Measurements from ENCODE around the gene NHSL2. TPM values are rescaled to one million over a fixed set of nuclear protein-coding genes. Genes with fewer than 3 reads are reported as not detected.

NHSL2 gene
- polyA plus RNA-seq, 2 donors = 0.41 to 0.51 TPM

DNA sequence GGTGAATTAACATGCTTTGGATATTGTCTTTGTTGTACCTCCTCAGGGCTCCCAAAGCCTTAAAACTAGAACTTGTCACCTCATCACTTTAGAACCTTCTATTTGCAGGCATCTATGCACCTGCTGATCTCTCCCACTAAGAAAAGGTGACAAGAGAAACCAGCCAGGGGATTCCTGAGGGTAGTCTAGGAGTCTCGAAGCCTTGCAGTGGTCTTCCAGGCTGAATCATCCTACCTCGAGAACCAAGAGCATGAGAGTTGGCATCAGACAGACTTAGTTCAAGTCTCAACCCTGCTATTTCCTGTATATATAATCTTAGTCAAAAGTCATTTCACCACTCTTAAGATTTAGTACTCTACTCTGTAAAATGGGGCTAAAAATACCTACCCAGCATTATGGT, 191.5 kb downstream of the NHSL2 start:
- H3K27me3 ChIP-seq (ENCODE audit: control insufficient read depth in 1 of 2, insufficient read depth in 2 of 2, low read length in 2 of 2) = no peaks in the 10 kb centered on the region
- H3K4me3 ChIP-seq (ENCODE audit: low read depth in 1 of 2, low read length in 2 of 2) = no peak overlapping the region
- no peaks in the 10 kb centered on the region for H3K4me1 ChIP-seq (ENCODE audit: control insufficient read depth in 2 of 2, insufficient read depth in 2 of 2, low read length in 1 of 2)
- no peaks in the 10 kb centered on the region for H3K36me3 ChIP-seq (ENCODE audit: control insufficient read depth in 2 of 2, insufficient read depth in 2 of 2, low read length in 1 of 2)
- no peaks in the 10 kb centered on the region for H3K9me3 ChIP-seq (ENCODE audit: control insufficient read depth in 2 of 2, insufficient read depth in 1 of 2, low read depth in 1 of 2, low read length in 1 of 2)
- 79 to 85% methylated on average over 2 of the region's 2 CpGs for WGBS, 2 donors
- no peak overlapping the region for H3K27ac ChIP-seq (ENCODE audit: low read depth in 2 of 2, low read length in 1 of 2)

GRCh38 chrX:72102760-72103159, 192.1 kb downstream of the NHSL2 start:
- Histone ChIP-seq H3K27me3 (ENCODE audit: control insufficient read depth in 1 of 2, insufficient read depth in 2 of 2, low read length in 2 of 2) (no peaks in the 10 kb centered on the region), H3K4me1 (ENCODE audit: control insufficient read depth in 2 of 2, insufficient read depth in 2 of 2, low read length in 1 of 2) (no peaks in the 10 kb centered on the region), H3K9me3 (ENCODE audit: control insufficient read depth in 2 of 2, insufficient read depth in 1 of 2, low read depth in 1 of 2, low read length in 1 of 2) (no peaks in the 10 kb centered on the region), H3K27ac (ENCODE audit: low read depth in 2 of 2, low read length in 1 of 2) (no peak overlapping the region), H3K36me3 (ENCODE audit: control insufficient read depth in 2 of 2, insufficient read depth in 2 of 2, low read length in 1 of 2) (no peaks in the 10 kb centered on the region), H3K4me3 (ENCODE audit: low read depth in 1 of 2, low read length in 2 of 2) (no peak overlapping the region)
- WGBS, 2 donors = 56 to 63% methylated on average over 4 of the region's 4 CpGs

DNA sequence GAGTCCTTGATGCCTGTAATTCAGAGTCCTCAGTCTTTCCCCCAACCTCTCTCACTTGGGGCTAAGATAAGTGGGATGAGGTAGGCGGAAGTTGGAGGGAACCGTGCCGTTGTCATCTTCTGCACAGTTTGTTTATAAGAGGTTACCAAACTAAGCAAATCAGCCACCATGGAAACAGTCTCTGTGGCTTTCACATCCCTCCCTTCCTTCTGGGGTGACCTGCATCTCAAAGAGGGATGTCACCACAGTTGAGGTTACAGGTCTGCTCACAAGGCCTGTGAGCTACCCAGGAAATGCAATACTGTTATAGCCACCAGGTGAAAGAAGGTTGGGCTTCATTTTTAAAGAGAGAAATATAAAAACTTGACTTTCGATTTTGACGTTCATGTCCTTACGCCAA, 194.8 kb downstream of the NHSL2 start:
- Histone ChIP-seq H3K36me3 (ENCODE audit: control insufficient read depth in 2 of 2, insufficient read depth in 2 of 2, low read length in 1 of 2) (no peaks in the 10 kb centered on the region), H3K9me3 (ENCODE audit: control insufficient read depth in 2 of 2, insufficient read depth in 1 of 2, low read depth in 1 of 2, low read length in 1 of 2) (no peaks in the 10 kb centered on the region), H3K4me3 (ENCODE audit: low read depth in 1 of 2, low read length in 2 of 2) (no peak overlapping the region), H3K4me1 (ENCODE audit: control insufficient read depth in 2 of 2, insufficient read depth in 2 of 2, low read length in 1 of 2) (no peaks in the 10 kb centered on the region), H3K27ac (ENCODE audit: low read depth in 2 of 2, low read length in 1 of 2) (no peak overlapping the region), H3K27me3 (ENCODE audit: control insufficient read depth in 1 of 2, insufficient read depth in 2 of 2, low read length in 2 of 2) (no peaks in the 10 kb centered on the region)
- 72 to 73% methylated on average over 6 of the region's 6 CpGs for WGBS, 2 donors

DNA sequence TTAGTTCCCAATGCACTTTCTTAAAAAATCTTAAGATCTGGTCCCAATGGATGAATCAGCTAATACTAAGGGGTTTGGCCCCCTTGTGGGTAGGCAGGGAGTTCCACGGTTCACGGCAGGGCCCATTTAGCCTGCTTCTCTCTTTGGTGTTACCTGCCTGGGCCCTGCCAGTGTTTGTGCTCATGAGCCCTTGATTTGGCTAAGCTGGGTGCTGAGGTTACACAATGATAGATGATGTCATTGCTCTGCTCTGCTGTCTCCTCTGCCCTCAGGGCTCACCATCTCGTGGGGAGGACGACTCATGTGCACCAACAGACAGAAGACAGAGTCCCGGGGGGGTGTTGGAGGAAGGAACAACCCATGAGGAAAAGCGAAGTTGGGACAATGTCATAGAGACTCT, 196.7 kb downstream of the NHSL2 start:
- 45 to 67% methylated on average over 6 of the region's 6 CpGs for WGBS, 2 donors

DNA sequence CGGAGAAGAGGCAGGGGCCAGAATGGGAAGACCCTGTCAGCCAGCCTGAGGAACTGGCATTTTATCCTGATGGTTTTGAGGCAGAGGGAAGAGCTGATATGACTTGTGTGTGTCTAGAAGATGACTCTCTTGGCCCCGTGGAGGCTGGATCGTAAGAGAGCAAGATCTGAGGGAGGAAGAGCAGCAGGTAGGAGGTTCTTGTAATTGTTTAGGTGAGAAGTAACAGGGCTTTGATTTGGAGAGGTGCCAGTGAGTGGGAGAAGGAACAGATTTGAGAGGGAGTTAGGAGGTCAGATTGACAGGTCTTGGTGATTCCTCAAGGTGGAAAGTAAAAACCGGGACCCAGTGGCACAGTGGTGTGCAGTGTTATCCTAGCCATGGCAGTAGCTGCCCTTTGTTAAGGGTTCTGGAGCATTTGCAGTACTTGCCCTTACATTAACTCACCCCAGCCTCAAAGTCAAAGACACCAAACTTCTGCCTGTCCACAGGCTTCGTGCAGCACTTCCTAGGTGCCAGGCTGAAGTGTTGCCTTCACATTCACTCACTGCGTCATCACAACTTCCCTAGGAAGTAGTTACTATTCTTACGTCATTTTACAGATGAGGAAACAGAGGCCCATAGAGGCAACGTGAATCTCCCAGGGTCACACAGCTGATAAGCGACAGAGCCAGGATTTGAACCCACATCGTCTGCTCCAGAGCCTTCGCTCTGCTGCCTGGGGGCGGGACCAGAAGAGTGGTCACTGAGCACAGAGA, 197.4 kb downstream of the NHSL2 start:
- Histone ChIP-seq H3K27ac (ENCODE audit: low read depth in 2 of 2, low read length in 1 of 2) (no peak overlapping the region), H3K4me3 (ENCODE audit: low read depth in 1 of 2, low read length in 2 of 2) (no peak overlapping the region), H3K27me3 (ENCODE audit: control insufficient read depth in 1 of 2, insufficient read depth in 2 of 2, low read length in 2 of 2) (no peaks in the 10 kb centered on the region), H3K36me3 (ENCODE audit: control insufficient read depth in 2 of 2, insufficient read depth in 2 of 2, low read length in 1 of 2) (no peaks in the 10 kb centered on the region), H3K4me1 (ENCODE audit: control insufficient read depth in 2 of 2, insufficient read depth in 2 of 2, low read length in 1 of 2) (no peaks in the 10 kb centered on the region), H3K9me3 (ENCODE audit: control insufficient read depth in 2 of 2, insufficient read depth in 1 of 2, low read depth in 1 of 2, low read length in 1 of 2) (no peaks in the 10 kb centered on the region)
- WGBS, 2 donors = 85 to 87% methylated on average over 12 of the region's 12 CpGs

More for the DNA sequence above, 196.7 kb downstream of the NHSL2 start:
- no peak overlapping the region for H3K27ac ChIP-seq (ENCODE audit: low read depth in 2 of 2, low read length in 1 of 2)
- H3K4me3 ChIP-seq (ENCODE audit: low read depth in 1 of 2, low read length in 2 of 2) = no peak overlapping the region
- H3K36me3 ChIP-seq (ENCODE audit: control insufficient read depth in 2 of 2, insufficient read depth in 2 of 2, low read length in 1 of 2) = no peaks in the 10 kb centered on the region
- H3K27me3 ChIP-seq (ENCODE audit: control insufficient read depth in 1 of 2, insufficient read depth in 2 of 2, low read length in 2 of 2) = no peaks in the 10 kb centered on the region
- no peaks in the 10 kb centered on the region for H3K4me1 ChIP-seq (ENCODE audit: control insufficient read depth in 2 of 2, insufficient read depth in 2 of 2, low read length in 1 of 2)
- H3K9me3 ChIP-seq (ENCODE audit: control insufficient read depth in 2 of 2, insufficient read depth in 1 of 2, low read depth in 1 of 2, low read length in 1 of 2) = no peaks in the 10 kb centered on the region

- H3K9me3 ChIP-seq (ENCODE audit: control insufficient read depth in 2 of 2, insufficient read depth in 1 of 2, low read depth in 1 of 2, low read length in 1 of 2) = no peaks in the 10 kb centered on the region
- no peaks in the 10 kb centered on the region for H3K4me1 ChIP-seq (ENCODE audit: control insufficient read depth in 2 of 2, insufficient read depth in 2 of 2, low read length in 1 of 2)
- H3K27me3 ChIP-seq (ENCODE audit: control insufficient read depth in 1 of 2, insufficient read depth in 2 of 2, low read length in 2 of 2) = no peaks in the 10 kb centered on the region
- H3K36me3 ChIP-seq (ENCODE audit: control insufficient read depth in 2 of 2, insufficient read depth in 2 of 2, low read length in 1 of 2) = no peaks in the 10 kb centered on the region
- WGBS, 2 donors = 93 to 96% methylated on average over 10 of the region's 10 CpGs
- no peak overlapping the region for H3K27ac ChIP-seq (ENCODE audit: low read depth in 2 of 2, low read length in 1 of 2)
- H3K4me3 ChIP-seq (ENCODE audit: low read depth in 1 of 2, low read length in 2 of 2) = no peak overlapping the region
These were observed 198.0 kb downstream of the NHSL2 start for GRCh38 chrX:72108666-72109065.

- no peak overlapping the region for H3K4me3 ChIP-seq (ENCODE audit: low read depth in 1 of 2, low read length in 2 of 2)
- no peaks in the 10 kb centered on the region for H3K4me1 ChIP-seq (ENCODE audit: control insufficient read depth in 2 of 2, insufficient read depth in 2 of 2, low read length in 1 of 2)
- no peaks in the 10 kb centered on the region for H3K9me3 ChIP-seq (ENCODE audit: control insufficient read depth in 2 of 2, insufficient read depth in 1 of 2, low read depth in 1 of 2, low read length in 1 of 2)
- peaks cover 0 to 4% of the 10 kb centered on the region in 2 donors for H3K27me3 ChIP-seq (ENCODE audit: control insufficient read depth in 1 of 2, insufficient read depth in 2 of 2, low read length in 2 of 2)
- no peaks in the 10 kb centered on the region for H3K36me3 ChIP-seq (ENCODE audit: control insufficient read depth in 2 of 2, insufficient read depth in 2 of 2, low read length in 1 of 2)
- no peak overlapping the region for H3K27ac ChIP-seq (ENCODE audit: low read depth in 2 of 2, low read length in 1 of 2)
- WGBS, 2 donors = 57 to 65% methylated on average over 13 of the region's 13 CpGs
These were observed 199.6 kb downstream of the NHSL2 start for GRCh38 chrX:72110051-72110875.

DNA sequence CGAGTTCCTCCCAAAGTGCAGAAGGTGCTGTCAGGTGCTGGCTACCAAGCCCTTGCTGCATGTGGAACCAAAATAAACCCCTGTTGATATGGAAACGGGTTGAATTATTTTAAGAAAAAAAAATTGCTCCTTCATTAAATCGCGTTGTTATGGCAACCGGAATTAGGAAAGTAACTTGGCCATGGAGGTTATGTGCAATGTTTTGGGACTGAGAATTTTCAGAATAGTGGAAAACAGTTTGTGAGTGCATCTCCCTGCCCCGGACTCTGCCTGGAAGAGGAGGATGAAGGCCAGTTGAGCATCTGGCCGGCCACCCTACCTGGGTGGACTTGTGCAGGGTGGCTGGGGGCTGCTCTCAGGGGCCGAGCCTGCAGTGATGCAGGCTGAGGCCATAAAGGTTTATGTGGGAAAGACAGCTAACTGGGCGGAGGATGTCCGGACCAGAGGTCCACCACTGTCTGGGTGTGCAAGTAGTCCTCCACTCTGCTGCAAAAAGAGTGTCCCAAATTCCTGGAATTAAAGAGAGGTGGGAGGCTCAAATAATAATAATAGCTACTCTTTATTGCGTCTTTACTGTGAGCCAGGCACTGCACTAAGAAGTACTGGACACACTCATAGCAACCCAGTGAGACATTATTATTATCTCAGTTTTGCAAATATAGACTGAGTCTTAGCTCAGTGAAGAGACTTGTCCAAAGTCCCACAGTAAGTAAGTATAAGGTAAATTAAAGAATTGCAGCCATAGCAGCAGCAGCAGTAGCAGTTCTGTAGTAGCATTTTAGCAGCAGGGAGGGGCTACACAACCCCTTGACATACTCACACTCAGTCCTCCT, 200.4 kb downstream of the NHSL2 start:
- H3K27me3 ChIP-seq (ENCODE audit: control insufficient read depth in 1 of 2, insufficient read depth in 2 of 2, low read length in 2 of 2) = peaks cover 0 to 7% of the 10 kb centered on the region in 2 donors
- no peaks in the 10 kb centered on the region for H3K9me3 ChIP-seq (ENCODE audit: control insufficient read depth in 2 of 2, insufficient read depth in 1 of 2, low read depth in 1 of 2, low read length in 1 of 2)
- H3K4me1 ChIP-seq (ENCODE audit: control insufficient read depth in 2 of 2, insufficient read depth in 2 of 2, low read length in 1 of 2) = no peaks in the 10 kb centered on the region
- H3K36me3 ChIP-seq (ENCODE audit: control insufficient read depth in 2 of 2, insufficient read depth in 2 of 2, low read length in 1 of 2) = no peaks in the 10 kb centered on the region
- H3K4me3 ChIP-seq (ENCODE audit: low read depth in 1 of 2, low read length in 2 of 2) = no peak overlapping the region
- WGBS, 2 donors = 77 to 89% methylated on average over 11 of the region's 11 CpGs
- no peak overlapping the region for H3K27ac ChIP-seq (ENCODE audit: low read depth in 2 of 2, low read length in 1 of 2)

GRCh38 chrX:72113461-72113860, 202.8 kb downstream of the NHSL2 start:
- Histone ChIP-seq H3K27me3 (ENCODE audit: control insufficient read depth in 1 of 2, insufficient read depth in 2 of 2, low read length in 2 of 2) (peaks cover 0 to 7% of the 10 kb centered on the region in 2 donors), H3K36me3 (ENCODE audit: control insufficient read depth in 2 of 2, insufficient read depth in 2 of 2, low read length in 1 of 2) (no peaks in the 10 kb centered on the region), H3K4me3 (ENCODE audit: low read depth in 1 of 2, low read length in 2 of 2) (no peak overlapping the region), H3K4me1 (ENCODE audit: control insufficient read depth in 2 of 2, insufficient read depth in 2 of 2, low read length in 1 of 2) (no peaks in the 10 kb centered on the region), H3K9me3 (ENCODE audit: control insufficient read depth in 2 of 2, insufficient read depth in 1 of 2, low read depth in 1 of 2, low read length in 1 of 2) (no peaks in the 10 kb centered on the region), H3K27ac (ENCODE audit: low read depth in 2 of 2, low read length in 1 of 2) (no peak overlapping the region)
- 77 to 90% methylated on average over 6 of the region's 6 CpGs for whole genome bisulfite sequencing, 2 donors

Data from esophagus (tissue), 2 donors.